Neural cell (in vitro differentiated cells): ENCODE data around the gene EFCAB6. TPM values are rescaled to one million over a fixed set of nuclear protein-coding genes. Genes with fewer than 3 reads are reported as not detected.

Source experiments
- H2AFZ ChIP-seq: fragments of 200-600, 300-800 bp; sonication (generic), shearing (Covaris generic); 2 replicates; pipeline ENCODE4 v1.6.0; 2014; ENCODE audit warnings: low read depth, mild to moderate bottlenecking, antibody characterized with exemption, low read length, moderate library complexity
- H3F3A ChIP-seq: fragments of 200-600 bp; shearing (Covaris generic); 2 replicates; pipeline ENCODE4 v1.6.1; 2016; ENCODE audit warnings: mild to moderate bottlenecking, moderate library complexity, mixed read lengths, antibody characterized with exemption, low read length; ENCODE audit not compliant: insufficient read depth, poor library complexity, severe bottlenecking
- H3K27ac ChIP-seq: fragments of 200-600, 300-800 bp; sonication (generic), shearing (Covaris generic); 2 replicates; pipeline ENCODE4 v1.5.1; 2014; ENCODE audit warnings: mild to moderate bottlenecking, low read length, moderate library complexity
- H3K27me3 ChIP-seq: fragments of 300-800, 200-600 bp; sonication (generic), shearing (Covaris generic); 2 replicates; pipeline ENCODE4 v1.6.0; 2014; ENCODE audit warnings: mild to moderate bottlenecking, low read depth, low read length, moderate library complexity; ENCODE audit not compliant: insufficient read depth
- H3K36me3 ChIP-seq: fragments of 300-800, 200-600 bp; sonication (generic), shearing (Covaris generic); 2 replicates; pipeline ENCODE4 v1.5.1; 2014; ENCODE audit warnings: mild to moderate bottlenecking, antibody characterized with exemption, low read length, moderate library complexity; ENCODE audit not compliant: insufficient read depth
- H3K4me2 ChIP-seq: fragments of 300-800, 200-600 bp; sonication (generic), shearing (Covaris generic); 2 replicates; pipeline ENCODE4 v1.6.0; 2014; ENCODE audit warnings: mild to moderate bottlenecking, low read length
- H3K4me3 ChIP-seq: fragments of 300-800, 200-600 bp; sonication (generic), shearing (Covaris generic); 2 replicates; pipeline ENCODE4 v1.5.1; 2014; ENCODE audit warnings: mild to moderate bottlenecking, low read length, moderate library complexity
- H3K79me2 ChIP-seq: fragments of 200-600 bp; shearing (Covaris generic); replicated peaks from 2 replicates; pipeline ENCODE4 v1.6.0; 2014; ENCODE audit warnings: mild to moderate bottlenecking, low read length, moderate library complexity; ENCODE audit not compliant: insufficient read depth
- H3K9ac ChIP-seq: fragments of 300-800, 200-600 bp; sonication (generic), shearing (Covaris generic); 2 replicates; pipeline ENCODE4 v1.6.1; 2016; ENCODE audit warnings: mild to moderate bottlenecking, low read length, mixed read lengths
- H3K9me2 ChIP-seq: fragments of 200-600 bp; shearing (Covaris generic); 2 replicates; pipeline ENCODE4 v1.6.1; 2016; ENCODE audit warnings: mild to moderate bottlenecking, low read length, mixed read lengths; ENCODE audit not compliant: insufficient read depth
- H3K9me3 ChIP-seq: fragments of 200-600, 300-800 bp; sonication (generic), shearing (Covaris generic); 2 replicates; pipeline ENCODE4 v1.6.1; 2016; ENCODE audit warnings: mild to moderate bottlenecking, mixed run types, low read length, moderate library complexity, mixed read lengths
- H4K20me1 ChIP-seq: fragments of 200-600 bp; shearing (Covaris generic); 2 replicates; pipeline ENCODE4 v1.6.1; 2016; ENCODE audit warnings: mild to moderate bottlenecking, mixed run types; ENCODE audit not compliant: insufficient read depth
- CTCF ChIP-seq: fragments of 450-650 bp; IDR thresholded peaks from 2 replicates; pipeline ENCODE4 v1.5.1; 2014; ENCODE audit warnings: antibody characterized with exemption, mild to moderate bottlenecking, moderate library complexity; ENCODE audit not compliant: poor library complexity, severe bottlenecking
- EP300 ChIP-seq: fragments of 450-650 bp; conservative IDR thresholded peaks from 2 replicates; pipeline ENCODE4 v1.6.1; 2014; ENCODE audit warnings: antibody characterized with exemption, mild to moderate bottlenecking, moderate library complexity; ENCODE audit not compliant: poor library complexity, severe bottlenecking
- EZH2 ChIP-seq: fragments of 200-600, 300-800 bp; shearing (Covaris generic), sonication (generic); IDR thresholded peaks from 2 replicates; pipeline ENCODE4 v1.6.1; 2014; ENCODE audit warnings: antibody characterized with exemption, low read length, borderline replicate concordance, mild to moderate bottlenecking; ENCODE audit not compliant: insufficient read depth, poor library complexity, severe bottlenecking
- MXI1 ChIP-seq: fragments of 450-650 bp; conservative IDR thresholded peaks from 2 replicates; pipeline ENCODE4 v1.6.1; 2014; ENCODE audit warnings: antibody characterized with exemption, mild to moderate bottlenecking; ENCODE audit not compliant: poor library complexity, severe bottlenecking
- POLR2AphosphoS5 ChIP-seq: IDR thresholded peaks from 2 replicates; pipeline ENCODE4 v1.6.1; 2012
- RAD21 ChIP-seq: fragments of 450-650 bp; conservative IDR thresholded peaks from 2 replicates; pipeline ENCODE4 v1.6.1; 2014; ENCODE audit warnings: antibody characterized with exemption, mild to moderate bottlenecking, moderate library complexity
- REST ChIP-seq: IDR thresholded peaks from 2 replicates; pipeline ENCODE4 v1.6.1; 2012; ENCODE audit warnings: borderline replicate concordance
- SMC3 ChIP-seq: fragments of 450-650 bp; conservative IDR thresholded peaks from 2 replicates; pipeline ENCODE4 v1.6.1; 2014; ENCODE audit warnings: antibody characterized with exemption, mild to moderate bottlenecking, moderate library complexity; ENCODE audit not compliant: poor library complexity
- TAF1 ChIP-seq: IDR thresholded peaks from 2 replicates; pipeline ENCODE4 v1.6.1; 2012; ENCODE audit warnings: low read depth
- polyA plus RNA-seq: library from polyadenylated mRNA; depleted of rRNA; stranded (reverse); fragments of >200 nt; gene quantifications from 2 replicates; pipeline ENCODE4 v1.2.3, GENCODE V29; 2014

The EFCAB6 gene
- polyA plus RNA-seq, 1 donor from 2014 or later = 1.4 TPM

DNA sequence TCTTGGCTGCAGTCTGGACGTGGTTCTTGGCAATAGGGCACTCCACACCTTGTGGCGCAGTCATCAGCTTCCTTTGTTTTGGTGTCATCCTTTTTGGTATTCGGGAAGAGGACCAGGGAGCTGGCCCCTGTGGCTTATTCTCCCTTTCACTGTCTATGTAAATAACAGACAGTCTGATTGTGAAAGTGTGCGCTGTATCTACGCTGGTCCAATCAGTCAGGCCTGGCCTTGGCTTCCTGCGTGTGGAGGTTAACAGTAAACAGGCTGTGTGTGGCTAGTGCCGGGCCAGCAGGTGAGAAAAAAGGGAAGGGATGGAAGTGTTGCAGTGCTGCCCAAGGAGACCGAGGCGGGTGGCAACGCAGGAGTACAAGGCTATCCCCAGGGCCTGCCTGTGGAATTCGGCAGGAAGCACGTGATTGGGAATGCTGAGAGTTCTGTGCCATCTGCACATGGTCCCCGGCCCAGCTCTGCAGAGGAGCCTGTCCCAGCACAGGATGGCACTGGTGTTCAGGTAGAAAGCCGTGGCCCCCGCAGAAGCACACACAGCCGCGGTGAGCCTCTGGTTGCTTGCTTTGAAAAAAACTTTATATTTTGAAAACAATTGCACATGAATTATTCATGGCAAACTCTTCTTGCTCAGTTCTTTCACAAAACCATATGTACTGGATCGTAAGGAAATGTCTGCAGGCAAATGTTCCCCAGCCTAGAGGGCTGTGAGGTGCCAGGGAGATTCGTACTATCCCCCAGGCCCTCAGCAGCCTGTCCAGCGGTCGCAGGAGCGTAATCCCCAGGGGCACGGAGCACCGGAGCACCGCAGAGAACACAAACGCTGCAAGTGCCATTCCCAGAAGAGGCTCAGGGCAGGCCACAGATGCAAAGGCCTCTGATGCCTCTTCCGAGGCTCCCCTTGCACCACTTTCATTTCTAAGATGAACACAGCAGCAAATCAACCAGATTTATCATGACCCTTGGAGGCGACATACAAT lies 174.5 kb downstream of the EFCAB6 start:
- Histone ChIP-seq H2AFZ (no peak overlapping the region), H3K9me2 (no peaks in the 10 kb centered on the region), H3K79me2 (no peaks in the 10 kb centered on the region), H3K9me3 (no peaks in the 10 kb centered on the region), H3K27ac (no peak overlapping the region), H3K4me3 (no peak overlapping the region), H4K20me1 (no peaks in the 10 kb centered on the region), H3K27me3 (no peaks in the 10 kb centered on the region), H3K9ac (no peak overlapping the region), H3K4me2 (no peak overlapping the region), H3F3A (no peaks in the 10 kb centered on the region), H3K36me3 (no peaks in the 10 kb centered on the region)
- TF ChIP-seq EZH2 (no peak), EP300 (no peak), CTCF (no peak)

GRCh38 chr22:43636086-43636485 lies 176.0 kb downstream of the EFCAB6 start:
- no peaks in the 10 kb centered on the region for H3K9me2 ChIP-seq
- TF ChIP-seq TAF1 (no peak), REST (no peak), RAD21 (no peak), POLR2AphosphoS5 (no peak), EZH2 (no peak)
- no peaks in the 10 kb centered on the region for H3K27me3 ChIP-seq

DNA sequence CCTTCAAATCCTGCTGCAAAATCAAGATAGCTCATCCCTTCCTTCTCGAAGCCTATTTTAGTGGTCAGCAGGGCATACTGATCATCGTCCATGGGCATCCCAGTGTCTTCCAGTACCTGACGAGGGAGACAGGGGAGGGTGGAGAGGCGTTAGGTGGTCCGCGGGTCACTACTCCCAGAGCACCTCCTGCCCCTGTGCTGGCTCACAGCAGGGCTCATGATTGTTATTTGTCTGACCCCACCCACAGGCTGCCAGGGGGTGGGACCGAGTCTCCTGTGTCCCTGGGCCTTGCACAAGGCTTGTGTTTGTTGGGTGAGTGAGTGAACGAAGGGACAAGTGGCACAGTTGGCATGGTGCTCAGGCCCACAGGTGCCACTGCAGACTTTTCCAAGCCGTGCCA lies 177.0 kb downstream of the EFCAB6 start:
- H3K9me2 ChIP-seq = no peaks in the 10 kb centered on the region
- no peaks in the 10 kb centered on the region for H4K20me1 ChIP-seq
- no peaks in the 10 kb centered on the region for H3K9me3 ChIP-seq
- H3K27ac ChIP-seq = no peak overlapping the region
- H3K79me2 ChIP-seq = no peaks in the 10 kb centered on the region
- H3F3A ChIP-seq = no peaks in the 10 kb centered on the region
- no peak overlapping the region for H3K4me3 ChIP-seq
- H2AFZ ChIP-seq = no peak overlapping the region
- H3K9ac ChIP-seq = no peak overlapping the region
- no peak overlapping the region for H3K4me2 ChIP-seq
- H3K27me3 ChIP-seq = no peaks in the 10 kb centered on the region
- H3K36me3 ChIP-seq = no peaks in the 10 kb centered on the region
- no peak for TF ChIP-seq EP300
- TF ChIP-seq MXI1 = no peak
- TF ChIP-seq RAD21 = no peak
- no peak for TF ChIP-seq TAF1
- no peak for TF ChIP-seq EZH2
- no peak for TF ChIP-seq SMC3
- TF ChIP-seq REST = no peak

More at GRCh38 chr22:43636086-43636485, 176.0 kb downstream of the EFCAB6 start:
- Histone ChIP-seq H3K9me3 (no peaks in the 10 kb centered on the region), H3F3A (no peaks in the 10 kb centered on the region), H3K9ac (no peak overlapping the region), H2AFZ (no peak overlapping the region), H3K36me3 (no peaks in the 10 kb centered on the region), H3K4me3 (no peak overlapping the region), H3K4me2 (no peak overlapping the region), H3K27ac (no peak overlapping the region), H4K20me1 (no peaks in the 10 kb centered on the region), H3K79me2 (no peaks in the 10 kb centered on the region)
